H1 (cell line): ENCODE measurements around the gene AGAP1. TPM values are rescaled to one million over a fixed set of nuclear protein-coding genes. Genes with fewer than 3 reads are reported as not detected.

Experiments used
- CTCF ChIA-PET: fragments of 300-600 bp; sonication (Branson Sonifier 250); formaldehyde crosslinking; loops from one replicate; lab custom pipeline; 2021; ENCODE audit not compliant: partially characterized antibody; lab: Charles Lee
- POLR2A ChIA-PET: fragments of 300-600 bp; sonication (Branson Sonifier 250); formaldehyde crosslinking; loops from one replicate; lab custom pipeline; 2021; ENCODE audit warnings: inconsistent platforms; ENCODE audit not compliant: partially characterized antibody; lab: Charles Lee
- DNase-seq, 2 experiments: peaks; one replicate each; pipeline versions ENCODE4 v3.0.0 to v3.0.0-alpha.2; 2010 to 2022; ENCODE audit warnings: low spot score in 2 of 2, low read depth in 1 of 2, mixed read lengths in 1 of 2
- FAIRE-seq: peaks from 2 replicates; lab custom pipeline; 2011; peaks lifted over from hg19 to GRCh38; lab: Jason Lieb, UNC
- H2AFZ ChIP-seq: 2 replicates; pipeline ENCODE4 v1.8.1; 2012; ENCODE audit warnings: low read length, inconsistent platforms
- H2AK5ac ChIP-seq: 2 replicates; pipeline ENCODE4 v1.6.1; 2013; ENCODE audit warnings: low read depth, low read length
- H2BK120ac ChIP-seq: replicated peaks from 2 replicates; pipeline ENCODE3; 2013; ENCODE audit warnings: low read depth, low read length, inconsistent platforms
- H2BK12ac ChIP-seq: 2 replicates; pipeline ENCODE4 v1.6.1; 2013; ENCODE audit warnings: low read depth, low read length
- H2BK15ac ChIP-seq: 2 replicates; pipeline ENCODE4 v1.6.1; 2013; ENCODE audit warnings: low read length
- H2BK20ac ChIP-seq: 2 replicates; pipeline ENCODE4 v1.6.1; 2013; ENCODE audit warnings: low read length
- H2BK5ac ChIP-seq: 2 replicates; pipeline ENCODE4 v1.6.1; 2013; ENCODE audit warnings: low read depth, low read length
- H3K14ac ChIP-seq: 2 replicates; pipeline ENCODE4 v1.6.1; 2013; ENCODE audit warnings: inconsistent platforms; ENCODE audit not compliant: insufficient read length
- H3K18ac ChIP-seq: 2 replicates; pipeline ENCODE4 v1.6.1; 2013; ENCODE audit warnings: low read length; ENCODE audit errors: extremely low read depth
- H3K23ac ChIP-seq: 2 replicates; pipeline ENCODE4 v1.6.1; 2013; ENCODE audit warnings: inconsistent platforms; ENCODE audit not compliant: insufficient read length
- H3K23me2 ChIP-seq: 2 replicates; pipeline ENCODE4 v1.6.1; 2013; ENCODE audit warnings: low read depth, low read length
- H3K27ac ChIP-seq: 2 replicates; pipeline ENCODE4 v1.6.1; 2011; ENCODE audit warnings: low read depth, low read length, inconsistent platforms
- H3K27me3 ChIP-seq, 4 experiments: replicated peaks in 1 of 4; 1 replicate in 1 of 4; 2 replicates in 3 of 4; pipeline versions ENCODE4 v1.6.1 to v1.8.1; 2011 to 2013; ENCODE audit warnings: low read length in 3 of 4, mild to moderate bottlenecking in 3 of 4, inconsistent platforms in 2 of 4, mixed read lengths in 2 of 4, moderate library complexity in 1 of 4; ENCODE audit not compliant: control insufficient read depth in 3 of 4, insufficient read depth in 3 of 4; ENCODE audit errors: extremely low read depth in 1 of 4
- H3K36me3 ChIP-seq, 4 experiments: 2 replicates each; pipeline versions ENCODE4 v1.6.1 to v1.8.1; 2011 to 2013; ENCODE audit warnings: mild to moderate bottlenecking in 4 of 4, low read length in 3 of 4, moderate library complexity in 2 of 4, control low read depth in 1 of 4, inconsistent platforms in 1 of 4; ENCODE audit not compliant: insufficient read depth in 4 of 4, control insufficient read depth in 2 of 4
- H3K4ac ChIP-seq: replicated peaks from 2 replicates; pipeline ENCODE3; 2013; ENCODE audit warnings: low read length, low read depth, mixed read lengths, inconsistent platforms; ENCODE audit not compliant: insufficient read length
- H3K4me1 ChIP-seq, 4 experiments: replicated peaks in 1 of 4; 1 replicate in 1 of 4; 2 replicates in 3 of 4; pipeline versions ENCODE4 v1.6.1 to v1.8.1; 2011 to 2013; ENCODE audit warnings: low read length in 3 of 4, inconsistent platforms in 2 of 4, mixed read lengths in 1 of 4; ENCODE audit not compliant: insufficient read depth in 4 of 4, control insufficient read depth in 3 of 4
- H3K4me2 ChIP-seq, 2 experiments: 2 replicates each; pipeline versions ENCODE4 v1.6.1 to v1.8.1; 2011 to 2013; ENCODE audit warnings: low read depth in 2 of 2, low read length in 2 of 2, control low read depth in 1 of 2, inconsistent platforms in 1 of 2, mild to moderate bottlenecking in 1 of 2; ENCODE audit not compliant: insufficient read depth in 1 of 2
- H3K4me3 ChIP-seq, 4 experiments: fragments of 200-600, 300-600 bp in 1 of 4; sonication (generic), shearing (Covaris generic), sonication (Bioruptor Twin) in 1 of 4; 2 replicates each; pipeline versions ENCODE4 v1.5.1 to v1.8.1; 2011 to 2016; ENCODE audit warnings: low read length in 4 of 4, low read depth in 3 of 4, control low read depth in 2 of 4, inconsistent platforms in 2 of 4, mild to moderate bottlenecking in 2 of 4, mixed read lengths in 1 of 4, moderate library complexity in 1 of 4; ENCODE audit not compliant: insufficient read depth in 2 of 4; ENCODE audit errors: extremely low read depth in 1 of 4
- H3K56ac ChIP-seq: replicated peaks from 2 replicates; pipeline ENCODE3; 2013; ENCODE audit warnings: low read depth, mild to moderate bottlenecking, mixed read lengths, low read length, inconsistent platforms; ENCODE audit not compliant: insufficient read length
- H3K79me1 ChIP-seq: 2 replicates; pipeline ENCODE4 v1.6.1; 2013; ENCODE audit warnings: low read depth, low read length, control low read depth
- H3K79me2 ChIP-seq, 2 experiments: 2 replicates each; pipeline versions ENCODE4 v1.6.1 to v1.8.1; 2012 to 2013; ENCODE audit warnings: low read length in 2 of 2, mild to moderate bottlenecking in 2 of 2, inconsistent platforms in 1 of 2; ENCODE audit not compliant: insufficient read depth in 2 of 2, control insufficient read depth in 1 of 2
- H3K9ac ChIP-seq, 4 experiments: replicated peaks in 1 of 4; 1 replicate in 1 of 4; 2 replicates in 3 of 4; pipeline versions ENCODE4 v1.6.1 to v1.8.1; 2011 to 2013; ENCODE audit warnings: low read depth in 3 of 4, low read length in 3 of 4, control low read depth in 2 of 4, mild to moderate bottlenecking in 2 of 4, moderate library complexity in 2 of 4, inconsistent platforms in 1 of 4; ENCODE audit errors: extremely low read depth in 1 of 4
- H3K9me3 ChIP-seq, 2 experiments: 2 replicates each; pipeline versions ENCODE4 v1.6.1 to v1.8.1; 2012 to 2013; ENCODE audit warnings: mild to moderate bottlenecking in 2 of 2, moderate library complexity in 2 of 2, control low read depth in 1 of 2, inconsistent platforms in 1 of 2, low read depth in 1 of 2, low read length in 1 of 2, mixed read lengths in 1 of 2; ENCODE audit not compliant: insufficient read depth in 2 of 2
- H4K20me1 ChIP-seq, 2 experiments: replicated peaks in 1 of 2; 2 replicates each; pipeline versions ENCODE3 to v1.8.1; 2011 to 2013; ENCODE audit warnings: inconsistent platforms in 2 of 2, low read length in 2 of 2, mild to moderate bottlenecking in 1 of 2; ENCODE audit not compliant: insufficient read depth in 2 of 2, control insufficient read depth in 1 of 2
- H4K5ac ChIP-seq: 2 replicates; pipeline ENCODE4 v1.6.1; 2013; ENCODE audit warnings: low read length, low read depth, mixed read lengths, inconsistent platforms; ENCODE audit not compliant: insufficient read length
- H4K8ac ChIP-seq: 2 replicates; pipeline ENCODE4 v1.8.0; 2013; ENCODE audit warnings: mild to moderate bottlenecking, moderate library complexity, low read length, inconsistent platforms; ENCODE audit not compliant: insufficient read depth; ENCODE audit errors: extremely low read depth
- H4K91ac ChIP-seq: replicated peaks from 2 replicates; pipeline ENCODE3; 2013; ENCODE audit warnings: low read length, mixed read lengths, inconsistent platforms; ENCODE audit not compliant: insufficient read length
- ATF3 ChIP-seq: IDR thresholded peaks from 2 replicates; pipeline ENCODE4 v1.6.1; 2011; ENCODE audit warnings: low read depth, mild to moderate bottlenecking, low read length; ENCODE audit not compliant: insufficient read depth
- JUND ChIP-seq: IDR thresholded peaks from 2 replicates; pipeline ENCODE4 v1.6.1; 2011; ENCODE audit warnings: mild to moderate bottlenecking, improper control_type of control experiment, low read length
- NANOG ChIP-seq: IDR thresholded peaks from 2 replicates; pipeline ENCODE4 v1.6.1; 2011; ENCODE audit warnings: low read length, low read depth, mild to moderate bottlenecking, inconsistent platforms; ENCODE audit not compliant: insufficient read depth, poor library complexity, severe bottlenecking
- NRF1 ChIP-seq: IDR thresholded peaks from 2 replicates; pipeline ENCODE4 v1.6.1; 2011; ENCODE audit warnings: mild to moderate bottlenecking, low read depth, low read length, improper control_type of control experiment
- RBBP5 ChIP-seq: IDR thresholded peaks from 2 replicates; pipeline ENCODE4 v1.7.1; 2012; ENCODE audit warnings: low read depth, mild to moderate bottlenecking, inconsistent platforms, low read length, moderate library complexity, borderline replicate concordance
- SP4 ChIP-seq: IDR thresholded peaks from 2 replicates; pipeline ENCODE4 v1.6.1; 2012; ENCODE audit warnings: low read length, inconsistent platforms
- SRF ChIP-seq: IDR thresholded peaks from 2 replicates; pipeline ENCODE4 v1.6.1; 2011; ENCODE audit warnings: mild to moderate bottlenecking, low read depth, low read length, moderate library complexity
- TBP ChIP-seq: IDR thresholded peaks from 2 replicates; pipeline ENCODE4 v1.6.1; 2011; ENCODE audit warnings: low read depth, low read length, improper control_type of control experiment
- USF2 ChIP-seq: IDR thresholded peaks from 2 replicates; pipeline ENCODE4 v1.6.1; 2011; ENCODE audit warnings: low read length, improper control_type of control experiment
- WGBS, 2 experiments: shearing (Covaris generic) in 1 of 2; methylation state at CpG; one replicate each; pipeline versions ENCODE4 v1.1.6 to v1.1.7; 2013 to 2015; ENCODE audit warnings: low lambda C conversion rate in 2 of 2, mixed read lengths in 2 of 2, inconsistent platforms in 1 of 2, low coverage in 1 of 2, missing lambda C conversion rate in 1 of 2; ENCODE audit not compliant: insufficient replicate concordance in 2 of 2, insufficient coverage in 1 of 2, insufficient read length in 1 of 2; ENCODE audit errors: extremely low coverage in 1 of 2, missing lambda C conversion rate in 1 of 2; 5-methylcytosine and 5-hydroxymethylcytosine counted together
- polyA plus RNA-seq, 7 experiments: library from polyadenylated mRNA; depleted of rRNA in 3 of 7; stranded (reverse) in 5 of 7; unstranded in 2 of 7; fragments of >200 nt in 5 of 7; fragments of 200-250 nt in 2 of 7; gene quantifications; 1 replicate in 5 of 7; 2 replicates in 1 of 7; 4 replicates in 1 of 7; pipeline versions ENCODE4 v1.2.1 to v1.2.3, GENCODE V29; 2011 to 2013; ENCODE audit warnings: missing spikeins in 2 of 7, mixed read lengths in 2 of 7
- total RNA-seq: library from RNA; stranded (reverse); fragmentation: NEBNext Ultra II Directional; extraction: Animal tissue kit (Norgen Biotek cat#: 25700); gene quantifications from 2 replicates; pipeline ENCODE4 v1.2.1, GENCODE V29; 2021

AGAP1 gene
- total and polyA plus RNA-seq, 2 of the 8 experiments (the other 6 are each of a cell fraction or from before 2014, with no cell fraction given): 18.1 to 39.4 TPM

GRCh38 chr2:235575431-235575830, 81.6 kb downstream of the AGAP1 start:
- H3K79me1 ChIP-seq: peaks cover 14% of the 10 kb centered on the region
- H2BK120ac ChIP-seq: no peak overlapping the region
- WGBS, 2 experiments: 89% methylated on average over 8 of the region's 8 CpGs; no CpG with 5 or more reads in 1 of the 2 experiments
- H3K56ac ChIP-seq: no peak overlapping the region
- no peak overlapping the region for H3K27ac ChIP-seq
- H3K27me3 ChIP-seq: no peaks in the 10 kb centered on the region
- FAIRE-seq (no peak), DNase-seq (no peak)
- no peak overlapping the region for H3K23ac ChIP-seq
- no peak overlapping the region for H3K4me2 ChIP-seq
- no peak overlapping the region for H3K4ac ChIP-seq
- CTCF ChIA-PET: interaction anchor here (0.6 to 1.2 kb wide), 4 partner anchors 20 to 694 kb away, joined by 3 to 5 read pairs (median 3); no protein-coding TSS in a partner anchor
- H3K4me1 ChIP-seq: peaks cover 3 to 34% (median 13%) of the 10 kb centered on the region in 4 experiments
- H3K79me2 ChIP-seq: peaks cover 0 to 73% of the 10 kb centered on the region in 2 experiments
- H2BK12ac ChIP-seq: no peak overlapping the region
- no peak overlapping the region for H3K14ac ChIP-seq
- TF ChIP-seq JUND: no peak
- no peak for TF ChIP-seq RBBP5
- TF ChIP-seq SP4: no peak
- no peak for TF ChIP-seq TBP
- TF ChIP-seq ATF3: no peak
- TF ChIP-seq SRF: no peak
- no peak for TF ChIP-seq USF2
- TF ChIP-seq NANOG: no peak
- no peak for TF ChIP-seq NRF1
- no peak overlapping the region for H2AK5ac ChIP-seq
- no peak overlapping the region for H2BK20ac ChIP-seq
- H4K8ac ChIP-seq: no peak overlapping the region
- H2BK5ac ChIP-seq: no peak overlapping the region
- no peak overlapping the region for H4K91ac ChIP-seq
- no peaks in the 10 kb centered on the region for H3K23me2 ChIP-seq
- no peak overlapping the region for H2AFZ ChIP-seq
- no peak overlapping the region for H3K18ac ChIP-seq
- no peak overlapping the region for H4K5ac ChIP-seq
- no peak overlapping the region for H3K9ac ChIP-seq
- peaks cover 4 to 15% of the 10 kb centered on the region in 2 experiments for H4K20me1 ChIP-seq
- H2BK15ac ChIP-seq: no peak overlapping the region
- no peak overlapping the region for H3K4me3 ChIP-seq
- POLR2A ChIA-PET: no interaction called here
- no peaks in the 10 kb centered on the region for H3K36me3 ChIP-seq
- no peaks in the 10 kb centered on the region; a peak in 2 of 4 replicates for H3K9me3 ChIP-seq
